Esophagus squamous epithelium (tissue), 4 donors: Measurements from ENCODE around the gene CD58.

Experiments used
- POLR2A ChIP-seq, 4 donors: fragments of 450-650 bp; IDR thresholded peaks; one replicate each; pipeline ENCODE4 v1.6.1; 2017; ENCODE audit warnings: antibody characterized with exemption in 4 of 4, mild to moderate bottlenecking in 4 of 4, moderate library complexity in 3 of 4
- TF ChIP-seq, protein P1 (sequence below), 6 experiments: fragments of 450-650 bp in 4 of 6; fragments of 200-600 bp in 2 of 6; sonication (generic) in 2 of 6; IDR thresholded peaks; one replicate each; pipeline ENCODE4 v1.5.1; 2016 to 2019; ENCODE audit warnings: antibody characterized with exemption in 6 of 6, mild to moderate bottlenecking in 4 of 6, moderate library complexity in 4 of 6

GRCh38 chr1:116574581-116575291 is 3.9 kb upstream of the CD58 start:
- TF ChIP-seq, protein P1, sequence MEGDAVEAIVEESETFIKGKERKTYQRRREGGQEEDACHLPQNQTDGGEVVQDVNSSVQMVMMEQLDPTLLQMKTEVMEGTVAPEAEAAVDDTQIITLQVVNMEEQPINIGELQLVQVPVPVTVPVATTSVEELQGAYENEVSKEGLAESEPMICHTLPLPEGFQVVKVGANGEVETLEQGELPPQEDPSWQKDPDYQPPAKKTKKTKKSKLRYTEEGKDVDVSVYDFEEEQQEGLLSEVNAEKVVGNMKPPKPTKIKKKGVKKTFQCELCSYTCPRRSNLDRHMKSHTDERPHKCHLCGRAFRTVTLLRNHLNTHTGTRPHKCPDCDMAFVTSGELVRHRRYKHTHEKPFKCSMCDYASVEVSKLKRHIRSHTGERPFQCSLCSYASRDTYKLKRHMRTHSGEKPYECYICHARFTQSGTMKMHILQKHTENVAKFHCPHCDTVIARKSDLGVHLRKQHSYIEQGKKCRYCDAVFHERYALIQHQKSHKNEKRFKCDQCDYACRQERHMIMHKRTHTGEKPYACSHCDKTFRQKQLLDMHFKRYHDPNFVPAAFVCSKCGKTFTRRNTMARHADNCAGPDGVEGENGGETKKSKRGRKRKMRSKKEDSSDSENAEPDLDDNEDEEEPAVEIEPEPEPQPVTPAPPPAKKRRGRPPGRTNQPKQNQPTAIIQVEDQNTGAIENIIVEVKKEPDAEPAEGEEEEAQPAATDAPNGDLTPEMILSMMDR (IDR thresholded peaks at IDR 0.05), result peak; percentile 66 to 89 (median 81)
- no peak for TF ChIP-seq POLR2A (IDR thresholded peaks at IDR 0.05)
